Hepatic stellate cell (primary cell): Measurements from ENCODE around the gene PGAP6.
A peak's percentile ranks its signal among the peaks of the same experiment; 100 is the strongest.
"Not testable (repeated sequence)": the region's sequence is repeated elsewhere in the genome, so short reads cannot be mapped to it uniquely, and the experiment has no call there.

ENCODE experiments used
- DNase-seq: peaks from one replicate; pipeline ENCODE4 v3.0.0; 2011; ENCODE audit warnings: low spot score

Gene PGAP6

GRCh38 chr16:401468-402348 is 19.9 kb upstream of the PGAP6 start, which contains the start of gene DECR2:
Gene DECR2, plus strand, starts transcription at chr16:401885. Its CDS starts 79 bp downstream, at chr16:401964.
- DNase-seq: peak; percentile 97

- DNase-seq: no peak
These were observed 18.3 kb upstream of the PGAP6 start for GRCh38 chr16:400061-400591.

- DNase-seq: no peak
These were observed 17.7 kb upstream of the PGAP6 start for GRCh38 chr16:399340-400019.

- no peak for DNase-seq
These were observed 17.0 kb upstream of the PGAP6 start for GRCh38 chr16:398561-399339.

- DNase-seq: peak; percentile 91
These were observed 16.1 kb upstream of the PGAP6 start for GRCh38 chr16:397736-398332.

- peak; percentile 59 for DNase-seq
These were observed 15.4 kb upstream of the PGAP6 start, which contains the start of gene NME4 for GRCh38 chr16:397135-397661. Gene NME4, plus strand, starts transcription at chr16:397199. Its CDS starts 24 bp downstream, at chr16:397223.

- peak; percentile 74 for DNase-seq
These were observed 14.8 kb upstream of the PGAP6 start for GRCh38 chr16:396605-397004.

- DNase-seq: no peak
These were observed 14.4 kb upstream of the PGAP6 start for GRCh38 chr16:396199-396598.

GRCh38 chr16:392450-393030 is 10.8 kb upstream of the PGAP6 start:
- DNase-seq: no peak

GRCh38 chr16:391885-392335 is 10.1 kb upstream of the PGAP6 start:
- peak; percentile 73 for DNase-seq

GRCh38 chr16:389352-389751 is 7.6 kb upstream of the PGAP6 start:
- no peak for DNase-seq

- DNase-seq: not testable (repeated sequence)
These were observed 6.2 kb upstream of the PGAP6 start for GRCh38 chr16:387761-388666.

- no peak for DNase-seq
These were observed 4.9 kb upstream of the PGAP6 start for GRCh38 chr16:386641-387156.

- DNase-seq: no peak
These were observed 1.7 kb upstream of the PGAP6 start for GRCh38 chr16:383326-384051.

- DNase-seq: no peak
These were observed 578 bp downstream of the PGAP6 start for GRCh38 chr16:381012-381788.

- no peak for DNase-seq
These were observed 1.1 kb downstream of the PGAP6 start for GRCh38 chr16:380762-381011.

GRCh38 chr16:379961-380761 is 1.6 kb downstream of the PGAP6 start:
- DNase-seq: no peak
